GM21717 (cell line): Measurements from ENCODE around the gene EPO.

Experiments
- ATAC-seq: cut with Tn5 transposase; IDR thresholded peaks from one replicate; pipeline ENCODE4 v1.9.1; 2021; ENCODE audit warnings: mild to moderate bottlenecking, moderate library complexity; ENCODE audit not compliant: unreplicated experiment

EPO gene

GRCh38 chr7:100682991-100683658 lies 37.1 kb upstream of the EPO start:
- ATAC-seq = no peak

- ATAC-seq = no peak
Measured at GRCh38 chr7:100683659-100684533, 36.4 kb upstream of the EPO start.

GRCh38 chr7:100684534-100685042 lies 35.7 kb upstream of the EPO start:
- no peak for ATAC-seq

GRCh38 chr7:100685049-100685605 lies 35.1 kb upstream of the EPO start:
- no peak for ATAC-seq

- ATAC-seq = no peak
Measured at GRCh38 chr7:100685631-100686145, 34.6 kb upstream of the EPO start.

- no peak for ATAC-seq
Measured at GRCh38 chr7:100686201-100686821, 34.0 kb upstream of the EPO start.

- ATAC-seq = no peak
Measured at GRCh38 chr7:100686822-100687211, 33.5 kb upstream of the EPO start.

- ATAC-seq = no peak
Measured at GRCh38 chr7:100687261-100687660, 33.0 kb upstream of the EPO start.

- no peak for ATAC-seq
Measured at GRCh38 chr7:100687751-100688300, 32.4 kb upstream of the EPO start.

- no peak for ATAC-seq
Measured at GRCh38 chr7:100688326-100688860, 31.9 kb upstream of the EPO start.

- no peak for ATAC-seq
Measured at GRCh38 chr7:100689230-100690135, 30.8 kb upstream of the EPO start.

- ATAC-seq = no peak
Measured at GRCh38 chr7:100691676-100692577, 28.3 kb upstream of the EPO start.

- no peak for ATAC-seq
Measured at GRCh38 chr7:100692578-100692961, 27.7 kb upstream of the EPO start.

- ATAC-seq = peak; percentile 25
Measured at GRCh38 chr7:100693312-100694097, 26.8 kb upstream of the EPO start.

- ATAC-seq = peak; percentile 36
Measured at GRCh38 chr7:100694098-100694745, 26.0 kb upstream of the EPO start, which contains the start of gene GIGYF1. Gene GIGYF1, minus strand, starts transcription at chr7:100694250. Its CDS starts 6,012 bp downstream, at chr7:100688238.

GRCh38 chr7:100696123-100696521 lies 24.1 kb upstream of the EPO start:
- no peak for ATAC-seq

GRCh38 chr7:100699018-100699417 lies 21.2 kb upstream of the EPO start:
- no peak for ATAC-seq
